ENCODE results near the gene SLC44A4.

DNA sequence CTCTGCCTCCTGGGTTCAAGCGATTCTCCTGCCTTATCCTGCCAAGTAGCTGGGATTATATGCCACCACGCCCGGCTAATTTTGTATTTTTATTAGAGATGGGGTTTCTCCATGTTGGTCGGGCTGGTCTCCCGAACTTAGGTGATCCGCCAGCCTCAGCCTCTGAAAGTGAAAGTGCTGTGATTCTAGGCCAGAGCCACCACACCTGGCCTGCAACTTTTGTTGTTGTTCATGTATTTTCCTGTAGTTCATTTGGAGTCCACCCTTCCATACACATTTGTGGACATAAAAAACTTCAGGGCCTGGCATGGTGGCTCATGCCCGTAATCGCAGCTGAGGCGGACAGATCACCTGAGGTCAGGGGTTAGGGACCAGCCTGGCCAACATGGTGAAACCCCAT lies 36.7 kb downstream of the SLC44A4 start:
- TF ChIP-seq CTCF (IDR thresholded peaks at IDR 0.05) (no peak), HES2 (IDR thresholded peaks at IDR 0.05) (no peak), JUNB (IDR thresholded peaks at IDR 0.05) (no peak), CBX2 (IDR thresholded peaks at IDR 0.05; ENCODE audit: borderline replicate concordance, low read depth) (no peak), POLR2A (IDR thresholded peaks at IDR 0.05; ENCODE audit: low read length) (no peak), MYC (IDR thresholded peaks at IDR 0.05; ENCODE audit: borderline replicate concordance, low read length) (no peak)
- TF ChIP-seq, protein P1, sequence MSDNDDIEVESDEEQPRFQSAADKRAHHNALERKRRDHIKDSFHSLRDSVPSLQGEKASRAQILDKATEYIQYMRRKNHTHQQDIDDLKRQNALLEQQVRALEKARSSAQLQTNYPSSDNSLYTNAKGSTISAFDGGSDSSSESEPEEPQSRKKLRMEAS (IDR thresholded peaks at IDR 0.05) = no peak
